ENCODE measurements around the gene PRKACG. TPM values are rescaled to one million over a fixed set of nuclear protein-coding genes. Genes with fewer than 3 reads are reported as not detected.
"Not testable (repeated sequence)": the region's sequence is repeated elsewhere in the genome, so short reads cannot be mapped to it uniquely, and the experiment has no call there.

The PRKACG gene
- polyA plus RNA-seq, 6 donors from 2014 or later, result not detected

DNA sequence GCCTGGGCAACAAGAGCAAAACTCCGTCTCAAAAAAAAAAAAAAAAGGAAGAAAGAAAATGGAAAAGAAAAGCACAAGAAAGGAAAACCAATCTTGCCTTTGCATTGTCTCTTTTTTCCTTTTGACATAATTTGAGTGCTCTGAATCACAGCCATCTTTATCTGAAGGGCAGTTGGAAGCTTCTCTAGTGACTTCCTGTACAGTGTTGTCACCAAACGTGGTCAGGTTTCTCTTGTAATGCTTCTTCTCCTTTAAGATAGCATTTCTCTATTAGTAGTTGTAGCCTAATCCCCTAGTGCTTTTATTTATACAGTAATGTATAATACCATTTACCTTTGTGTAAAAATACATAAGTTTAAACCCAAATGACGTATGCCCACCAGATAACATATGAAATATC lies 18.1 kb downstream of the PRKACG start:
- H3K36me3 Mint-ChIP-seq, result peaks cover 10 to 12% of the 10 kb centered on the region in 2 donors
- H3K9me3 Mint-ChIP-seq, result no peaks in the 10 kb centered on the region
- no peak for DNase-seq
- H3K27ac Mint-ChIP-seq, result peak overlapping the region in 2 of 6 donors; percentile 13 to 44
- peaks cover 17 to 24% (median 18%) of the 10 kb centered on the region in 3 donors for H3K4me1 Mint-ChIP-seq
- no peak for ATAC-seq (ENCODE audit: low read depth in 2 of 2)
- peak overlapping the region in 1 of 8 donors; percentile 21 for H3K4me3 Mint-ChIP-seq
- H3K27me3 Mint-ChIP-seq, result no peaks in the 10 kb centered on the region

- Mint-ChIP-seq H3K36me3 (peaks cover 16 to 17% of the 10 kb centered on the region in 2 donors), H3K9me3 (no peaks in the 10 kb centered on the region), H3K4me3 (no peak overlapping the region), H3K27me3 (no peaks in the 10 kb centered on the region), H3K27ac (no peak overlapping the region), H3K4me1 (peaks cover 8 to 12% (median 11%) of the 10 kb centered on the region in 3 donors)
- DNase-seq, result no peak
- ATAC-seq (ENCODE audit: low read depth in 2 of 2), result no peak
These were observed 22.5 kb downstream of the PRKACG start for GRCh38 chr9:68991457-68991856.

- not testable (repeated sequence) for H3K9me3 Mint-ChIP-seq; ATAC-seq (ENCODE audit: low read depth in 2 of 2); DNase-seq; H3K27ac Mint-ChIP-seq; H3K4me1 Mint-ChIP-seq; H3K4me3 Mint-ChIP-seq; H3K27me3 Mint-ChIP-seq
- H3K36me3 Mint-ChIP-seq, result peaks cover 7 to 12% of the 10 kb centered on the region in 2 donors
These were observed 27.0 kb downstream of the PRKACG start for GRCh38 chr9:68986949-68987348.

DNA sequence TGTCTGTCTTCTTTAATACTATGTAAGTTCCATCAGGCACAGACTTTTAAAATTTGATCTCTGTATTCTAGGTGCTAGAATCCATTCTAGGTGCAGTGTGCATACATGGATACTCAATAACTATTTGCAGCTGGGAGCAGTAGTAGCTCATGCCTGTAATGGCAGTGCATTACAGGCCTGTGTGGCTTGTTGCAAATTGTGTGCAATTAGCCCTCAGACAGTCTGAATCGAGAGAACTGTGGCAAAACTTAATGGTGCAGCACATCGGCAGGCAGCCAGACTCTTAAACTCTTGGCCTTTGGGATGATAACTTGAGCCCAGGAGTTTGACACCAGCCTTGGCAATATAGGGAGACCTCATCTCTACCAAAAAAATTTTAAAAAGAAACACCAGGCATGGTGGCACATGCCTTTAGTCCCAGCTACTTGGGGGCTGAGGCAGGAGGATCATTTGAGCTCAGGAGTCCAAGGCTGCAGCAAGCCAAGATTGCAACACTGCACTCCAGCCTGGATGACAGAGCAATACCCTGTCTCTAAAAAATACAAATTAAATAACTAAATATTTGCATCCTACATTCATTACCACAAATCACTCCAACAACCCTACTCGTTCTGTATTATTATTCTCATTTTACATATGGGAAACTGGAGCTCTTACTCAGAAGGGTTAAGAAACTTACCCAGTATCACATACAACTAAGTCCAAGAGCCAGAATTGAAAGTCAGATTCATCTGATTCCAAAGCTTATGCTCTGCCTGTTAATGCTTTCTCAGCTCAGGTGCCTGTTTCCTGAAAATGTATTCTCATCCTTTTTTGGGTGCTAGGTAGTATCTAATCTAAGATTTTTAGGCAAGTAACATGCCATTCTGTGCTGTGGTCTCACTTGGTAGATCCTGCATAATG lies 30.1 kb downstream of the PRKACG start:
- DNase-seq (no peak), ATAC-seq (ENCODE audit: low read depth in 2 of 2) (no peak)
- H3K36me3 Mint-ChIP-seq, result no peaks in the 10 kb centered on the region
- no peak overlapping the region for H3K4me3 Mint-ChIP-seq
- H3K27ac Mint-ChIP-seq, result no peak overlapping the region
- H3K27me3 Mint-ChIP-seq, result no peaks in the 10 kb centered on the region
- H3K4me1 Mint-ChIP-seq, result peaks cover 9 to 28% (median 25%) of the 10 kb centered on the region in 3 donors
- no peaks in the 10 kb centered on the region for H3K9me3 Mint-ChIP-seq

DNA sequence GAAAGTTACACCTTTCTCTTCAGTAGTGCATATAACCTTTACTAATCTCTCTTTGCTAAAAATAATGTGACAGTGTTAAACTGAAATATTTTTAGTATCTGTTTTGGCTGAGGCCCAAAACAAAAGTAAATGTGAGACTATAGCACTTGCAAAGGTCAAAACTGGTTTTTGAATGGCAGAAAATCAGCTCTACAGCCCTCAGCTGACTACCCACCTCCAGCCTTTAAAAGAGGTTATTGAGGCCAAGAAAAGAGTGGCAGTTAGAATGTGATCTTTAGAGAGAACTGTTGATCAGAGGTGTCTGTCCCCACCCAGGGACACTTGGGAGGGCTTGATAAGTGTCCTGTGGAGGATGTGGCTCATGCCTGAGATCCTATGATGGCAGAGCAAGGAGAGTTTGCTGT lies 30.9 kb downstream of the PRKACG start:
- Mint-ChIP-seq H3K36me3 (no peaks in the 10 kb centered on the region), H3K27me3 (no peaks in the 10 kb centered on the region), H3K27ac (no peak overlapping the region), H3K4me3 (no peak overlapping the region), H3K9me3 (no peaks in the 10 kb centered on the region), H3K4me1 (peaks cover 12 to 35% (median 28%) of the 10 kb centered on the region in 3 donors)
- no peak for ATAC-seq (ENCODE audit: low read depth in 2 of 2)
- DNase-seq, result no peak

DNA sequence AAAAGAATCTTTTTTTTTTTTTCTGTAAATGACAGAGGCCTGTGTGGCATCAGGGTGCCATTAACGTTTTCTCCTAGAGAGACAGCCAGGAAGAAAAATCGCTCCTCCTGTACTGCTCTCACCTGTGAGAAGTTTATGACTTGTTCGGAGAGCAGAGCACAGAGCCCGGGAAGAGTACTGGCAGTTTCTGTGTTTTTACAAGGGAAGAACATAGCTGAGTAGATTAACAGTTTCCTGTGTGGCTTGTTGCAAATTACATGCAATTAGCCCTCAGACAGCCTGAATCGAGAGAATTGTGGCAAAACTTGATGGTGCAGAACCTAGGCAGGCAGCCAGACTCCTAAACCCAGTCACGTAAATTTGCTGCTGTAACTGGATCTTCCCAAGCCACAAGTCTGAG lies 32.1 kb downstream of the PRKACG start:
- Mint-ChIP-seq H3K4me1 (peaks cover 20 to 40% (median 35%) of the 10 kb centered on the region in 3 donors), H3K9me3 (no peaks in the 10 kb centered on the region), H3K4me3 (peak overlapping the region in 1 of 8 donors; percentile 35), H3K27me3 (no peaks in the 10 kb centered on the region), H3K27ac (peak overlapping the region in 2 of 6 donors; percentile 36 to 51), H3K36me3 (no peaks in the 10 kb centered on the region)
- DNase-seq, result no peak
- ATAC-seq (ENCODE audit: low read depth in 2 of 2), result no peak

DNA sequence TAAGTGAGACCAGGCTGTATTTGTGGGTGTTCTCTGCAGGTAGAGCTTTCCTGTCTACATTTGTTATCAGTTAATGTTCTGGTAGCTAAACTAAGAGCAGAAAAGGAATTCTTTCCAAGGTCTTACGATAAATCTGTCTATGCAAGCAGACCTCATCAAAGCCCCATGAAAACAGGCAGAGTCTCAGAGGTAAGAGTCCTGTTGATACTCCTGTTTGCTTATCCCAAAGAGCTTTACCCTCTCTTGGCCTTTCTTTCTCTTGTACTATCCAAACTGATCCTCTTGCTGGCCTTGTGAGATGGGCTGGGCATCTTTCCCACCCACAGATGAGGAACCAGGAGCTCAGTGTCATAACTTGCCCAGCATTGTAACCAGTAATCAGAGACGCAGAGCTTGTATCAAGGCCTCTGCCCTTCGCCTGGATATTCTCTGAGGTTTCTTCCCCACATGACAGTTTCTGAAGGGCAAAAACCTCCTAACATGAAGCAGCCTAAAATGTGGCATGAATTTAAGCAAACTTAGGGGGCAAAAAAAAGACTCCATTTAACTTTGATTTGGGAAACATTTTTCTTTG lies 33.5 kb downstream of the PRKACG start:
- DNase-seq (no peak), ATAC-seq (ENCODE audit: low read depth in 2 of 2) (no peak)
- H3K9me3 Mint-ChIP-seq, result no peaks in the 10 kb centered on the region
- H3K4me1 Mint-ChIP-seq, result peaks cover 30 to 54% (median 48%) of the 10 kb centered on the region in 3 donors
- H3K4me3 Mint-ChIP-seq, result no peak overlapping the region
- H3K36me3 Mint-ChIP-seq, result peaks cover 0 to 5% of the 10 kb centered on the region in 2 donors
- peak overlapping the region in 2 of 6 donors; percentile 60 to 68 for H3K27ac Mint-ChIP-seq
- H3K27me3 Mint-ChIP-seq, result no peaks in the 10 kb centered on the region

DNA sequence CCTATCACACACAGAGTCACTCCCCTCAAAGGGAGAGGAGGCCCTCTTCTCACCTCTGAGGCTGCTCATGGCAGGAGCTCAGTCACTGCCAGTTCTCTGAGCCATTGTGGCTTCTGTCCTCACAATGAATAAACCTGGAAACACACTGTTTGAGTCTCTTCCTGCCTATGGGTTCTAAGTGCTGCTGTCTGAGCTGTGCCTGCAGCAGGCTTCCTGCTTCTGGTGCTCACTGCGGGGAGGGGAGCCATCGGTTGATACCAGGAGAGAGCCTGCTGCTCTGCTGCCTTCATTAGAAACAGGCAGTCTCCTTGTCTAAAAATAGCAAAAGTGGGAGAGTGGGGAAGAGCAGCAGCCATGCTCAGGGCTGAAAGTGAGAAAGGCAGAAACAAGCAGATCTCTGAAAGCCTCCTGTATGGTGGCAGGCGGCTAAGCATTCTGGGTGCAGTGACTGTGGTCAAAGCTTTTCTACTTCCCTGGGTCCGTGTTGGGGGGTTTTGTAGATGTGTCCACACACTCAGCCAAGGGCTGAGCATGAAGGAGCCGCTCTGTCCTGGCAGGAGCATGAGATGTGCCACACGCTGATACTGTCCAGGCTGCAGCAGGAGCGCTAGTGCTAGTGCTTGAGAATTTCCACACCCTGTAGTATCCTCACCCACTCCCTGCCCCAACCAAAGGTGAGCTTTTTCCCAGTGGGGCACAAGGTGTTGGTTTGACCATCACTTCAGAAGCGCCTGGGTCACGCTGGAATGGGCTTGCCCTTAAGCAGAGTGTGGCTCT lies 34.2 kb downstream of the PRKACG start:
- Mint-ChIP-seq H3K27me3 (no peaks in the 10 kb centered on the region), H3K4me1 (peaks cover 30 to 55% (median 55%) of the 10 kb centered on the region in 3 donors), H3K4me3 (no peak overlapping the region), H3K27ac (peak overlapping the region in 4 of 6 donors; percentile 7 to 74 (median 36)), H3K9me3 (no peaks in the 10 kb centered on the region), H3K36me3 (peaks cover 0 to 5% of the 10 kb centered on the region in 2 donors)
- ATAC-seq (ENCODE audit: low read depth in 2 of 2), result no peak
- no peak for DNase-seq

GRCh38 chr9:68978501-68978900 lies 35.4 kb downstream of the PRKACG start:
- Mint-ChIP-seq H3K4me1 (peaks cover 36 to 62% (median 59%) of the 10 kb centered on the region in 3 donors), H3K27ac (peak overlapping the region in 3 of 6 donors; percentile 12 to 53 (median 48)), H3K4me3 (no peak overlapping the region), H3K9me3 (no peaks in the 10 kb centered on the region), H3K27me3 (no peaks in the 10 kb centered on the region), H3K36me3 (peaks cover 0 to 5% of the 10 kb centered on the region in 2 donors)
- ATAC-seq (ENCODE audit: low read depth in 2 of 2), result no peak
- no peak for DNase-seq

DNA sequence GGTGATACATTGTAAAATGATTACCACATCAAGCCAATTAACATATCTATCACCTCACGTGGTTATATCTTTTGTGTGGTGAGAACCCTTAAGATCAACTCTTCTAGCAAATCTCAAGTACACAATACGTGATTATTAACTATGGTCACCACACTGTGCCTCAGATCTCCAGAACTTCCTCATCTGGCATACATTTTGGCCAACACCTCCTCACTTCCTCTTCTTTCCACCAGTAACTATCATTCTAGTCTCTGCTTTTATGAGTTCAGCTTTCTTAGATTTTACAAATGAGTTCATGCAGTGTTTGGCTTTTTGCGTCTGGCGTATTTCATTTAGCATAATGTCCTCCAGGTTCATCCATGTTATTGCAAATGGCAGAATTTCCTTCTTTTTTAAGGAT lies 35.8 kb downstream of the PRKACG start:
- Mint-ChIP-seq H3K4me3 (peak overlapping the region in 2 of 8 donors; percentile 42 to 45), H3K4me1 (peaks cover 39 to 59% (median 59%) of the 10 kb centered on the region in 3 donors), H3K27me3 (no peaks in the 10 kb centered on the region), H3K36me3 (peaks cover 0 to 5% of the 10 kb centered on the region in 2 donors), H3K27ac (peak overlapping the region in 4 of 6 donors; percentile 22 to 86 (median 35)), H3K9me3 (no peaks in the 10 kb centered on the region)
- DNase-seq, result peak; percentile 33
- peak; percentile 92 to 95 for ATAC-seq (ENCODE audit: low read depth in 2 of 2)

DNA sequence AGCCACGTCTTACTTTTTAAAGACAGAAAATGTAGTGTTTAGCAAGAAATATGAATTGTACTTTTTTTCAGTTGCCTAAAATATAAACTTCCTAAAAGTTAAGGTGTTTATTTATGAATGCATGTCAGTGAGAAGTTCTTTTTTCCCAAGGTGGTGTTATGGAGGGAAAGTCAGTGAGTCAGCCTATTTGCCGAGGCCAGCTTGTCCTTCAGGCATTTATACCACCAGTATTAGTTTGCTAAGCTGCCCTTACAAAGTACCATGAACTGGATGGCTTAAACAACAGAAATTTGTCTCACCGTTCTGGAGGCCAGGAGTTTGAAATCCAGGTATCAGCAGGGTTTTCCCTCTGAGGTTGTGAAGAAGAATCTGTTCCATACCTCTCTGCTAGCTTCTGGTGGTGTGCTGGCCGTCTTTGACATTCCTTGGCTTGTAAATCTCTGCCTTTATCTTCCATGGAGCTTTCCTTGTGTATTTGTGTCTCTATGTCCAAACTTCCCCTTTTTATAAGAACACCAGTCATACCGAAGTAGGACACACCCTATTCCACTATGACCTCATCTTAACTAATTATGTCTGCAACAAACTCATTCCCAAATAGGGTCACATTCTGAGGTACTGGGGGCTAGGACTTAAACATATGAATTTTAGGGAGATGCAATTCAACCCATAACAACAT lies 38.4 kb downstream of the PRKACG start:
- Mint-ChIP-seq H3K4me1 (peaks cover 34 to 50% (median 46%) of the 10 kb centered on the region in 3 donors), H3K4me3 (peak overlapping the region in 3 of 8 donors; percentile 1 to 71 (median 13)), H3K9me3 (peaks cover 0 to 6% (median 0%) of the 10 kb centered on the region in 7 donors), H3K27ac (peak overlapping the region in 4 of 6 donors; percentile 7 to 79 (median 57)), H3K27me3 (no peaks in the 10 kb centered on the region), H3K36me3 (peaks cover 0 to 12% of the 10 kb centered on the region in 2 donors)
- peak; percentile 31 to 47 for ATAC-seq (ENCODE audit: low read depth in 2 of 2)
- no peak for DNase-seq

DNA sequence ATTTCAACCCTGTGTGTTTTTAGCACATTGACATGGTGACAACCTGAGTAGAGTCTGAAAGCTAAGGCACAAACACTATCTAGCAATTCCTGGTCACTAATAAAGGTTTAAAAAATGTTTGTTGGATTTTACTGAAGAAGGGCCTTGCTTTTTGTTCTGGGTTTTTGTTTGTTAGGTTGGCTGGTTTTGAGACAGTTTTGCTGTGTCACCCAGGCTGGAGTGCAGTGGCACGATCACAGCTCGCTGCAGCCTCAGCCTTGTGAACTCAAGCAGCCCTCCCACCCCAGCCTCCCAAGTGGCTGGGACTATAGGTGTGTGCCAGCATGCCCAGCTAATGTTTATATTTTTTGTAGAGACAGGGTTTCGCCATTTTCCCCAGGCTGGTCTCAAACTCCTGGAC lies 39.0 kb downstream of the PRKACG start:
- H3K9me3 Mint-ChIP-seq, result peaks cover 0 to 6% (median 0%) of the 10 kb centered on the region in 7 donors
- H3K27me3 Mint-ChIP-seq, result no peaks in the 10 kb centered on the region
- H3K27ac Mint-ChIP-seq, result peak overlapping the region in 2 of 6 donors; percentile 7 to 79
- peak overlapping the region in 2 of 8 donors; percentile 33 to 52 for H3K4me3 Mint-ChIP-seq
- H3K4me1 Mint-ChIP-seq, result peaks cover 34 to 47% (median 42%) of the 10 kb centered on the region in 3 donors
- DNase-seq (no peak), ATAC-seq (ENCODE audit: low read depth in 2 of 2) (no peak)
- peaks cover 0 to 15% of the 10 kb centered on the region in 2 donors for H3K36me3 Mint-ChIP-seq

Measured in naive B cell (primary cell).